Uterus (tissue), 2 donors: ENCODE data around the gene MBD5.

Experiments used
- CTCF ChIP-seq, 4 experiments: fragments of 200-600 bp in 2 of 4; fragments of 450-650 bp in 2 of 4; sonication (generic) in 2 of 4; IDR thresholded peaks; one replicate each; pipeline ENCODE4 v1.5.1; 2016 to 2019; ENCODE audit warnings: antibody characterized with exemption in 4 of 4, mild to moderate bottlenecking in 2 of 4, moderate library complexity in 1 of 4
- POLR2A ChIP-seq, 2 donors: fragments of 450-650 bp; IDR thresholded peaks; one replicate each; pipeline ENCODE4 v1.6.1; 2016; ENCODE audit warnings: antibody characterized with exemption in 2 of 2, mild to moderate bottlenecking in 1 of 2, moderate library complexity in 1 of 2

- no peak for TF ChIP-seq POLR2A (IDR thresholded peaks at IDR 0.05)
- no peak for TF ChIP-seq CTCF (IDR thresholded peaks at IDR 0.05)
These were observed 37.8 kb downstream of the MBD5 start for GRCh38 chr2:148058641-148059040.
